OCI-LY7 (cell line): ENCODE results near the gene MOCS3.

Experiments used
- CTCF ChIP-seq: fragments of 200-600 bp; sonication (generic); conservative IDR thresholded peaks from 2 replicates; pipeline ENCODE4 v1.5.1; 2014; ENCODE audit warnings: mild to moderate bottlenecking, antibody characterized with exemption, low read length, moderate library complexity, mixed read lengths
- EZH2phosphoT487 ChIP-seq: fragments of 200-600 bp; sonication (generic); IDR thresholded peaks from 2 replicates; pipeline ENCODE4 v1.6.1; 2018; ENCODE audit warnings: low read depth, borderline replicate concordance, mild to moderate bottlenecking, mixed run types, antibody characterized with exemption, low read length, moderate library complexity, mixed read lengths

- TF ChIP-seq CTCF (no peak), EZH2phosphoT487 (no peak)
Observed at GRCh38 chr20:50957276-50957675, 1.3 kb upstream of the MOCS3 start.
